ENCODE data around the gene GOLT1A.
"Not testable (repeated sequence)": the region's sequence is repeated elsewhere in the genome, so short reads cannot be mapped to it uniquely, and the experiment has no call there.

Gene GOLT1A

GRCh38 chr1:204249736-204250427 lies 36.1 kb upstream of the GOLT1A start:
- FAIRE-seq (no peak), DNase-seq (ENCODE audit: insufficient read length, low spot score) (no peak)

- DNase-seq (ENCODE audit: insufficient read length, low spot score) (no peak), FAIRE-seq (no peak)
Observed at GRCh38 chr1:204248954-204249353, 35.2 kb upstream of the GOLT1A start.

GRCh38 chr1:204246876-204247275 lies 33.1 kb upstream of the GOLT1A start:
- FAIRE-seq: no peak
- no peak for DNase-seq (ENCODE audit: insufficient read length, low spot score)

DNA sequence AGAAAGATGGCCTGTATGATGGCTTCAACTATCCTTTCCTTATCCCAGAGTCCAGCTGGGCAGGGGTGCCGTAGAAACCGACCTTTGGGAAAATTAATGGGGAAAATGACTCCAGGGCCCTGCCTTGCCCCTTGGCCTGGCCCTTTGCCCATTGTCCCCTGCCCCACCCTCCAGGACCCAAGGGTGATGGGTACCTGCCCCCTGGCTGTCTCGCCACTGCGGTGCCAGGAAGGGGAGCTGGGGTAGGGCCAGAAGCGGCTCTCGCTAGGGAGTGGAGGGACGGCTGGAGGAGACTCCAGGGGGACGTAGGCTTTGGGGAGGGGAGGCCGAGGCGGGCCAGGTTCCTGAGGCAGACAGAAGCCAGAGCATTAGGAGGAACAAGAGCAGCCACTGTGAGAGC lies 29.1 kb upstream of the GOLT1A start:
- FAIRE-seq: no peak
- no peak for DNase-seq (ENCODE audit: insufficient read length, low spot score)

GRCh38 chr1:204241914-204242313 lies 28.1 kb upstream of the GOLT1A start:
- DNase-seq (ENCODE audit: insufficient read length, low spot score): no peak
- no peak for FAIRE-seq

- FAIRE-seq (no peak), DNase-seq (ENCODE audit: insufficient read length, low spot score) (no peak)
Observed at GRCh38 chr1:204241050-204241449, 27.3 kb upstream of the GOLT1A start.

DNA sequence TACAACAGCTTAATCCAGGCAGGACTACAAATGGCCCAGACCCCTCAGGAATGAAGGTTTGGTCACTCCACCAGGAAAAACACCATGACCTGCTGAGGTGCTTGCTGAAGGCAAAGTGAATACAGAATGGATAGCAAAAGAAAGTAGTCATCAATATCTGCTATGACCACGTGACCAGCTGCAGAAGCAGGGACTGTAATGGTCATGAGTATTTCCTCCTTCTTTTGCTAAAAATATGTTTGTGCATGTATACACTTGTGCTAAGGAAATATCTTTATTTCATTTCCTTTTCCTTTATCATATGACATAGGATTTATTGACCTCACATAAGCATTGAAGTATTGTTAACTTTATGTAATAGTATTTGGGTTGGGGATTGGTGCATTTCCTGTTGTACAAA lies 26.4 kb upstream of the GOLT1A start:
- DNase-seq (ENCODE audit: insufficient read length, low spot score) (no peak), FAIRE-seq (no peak)

DNA sequence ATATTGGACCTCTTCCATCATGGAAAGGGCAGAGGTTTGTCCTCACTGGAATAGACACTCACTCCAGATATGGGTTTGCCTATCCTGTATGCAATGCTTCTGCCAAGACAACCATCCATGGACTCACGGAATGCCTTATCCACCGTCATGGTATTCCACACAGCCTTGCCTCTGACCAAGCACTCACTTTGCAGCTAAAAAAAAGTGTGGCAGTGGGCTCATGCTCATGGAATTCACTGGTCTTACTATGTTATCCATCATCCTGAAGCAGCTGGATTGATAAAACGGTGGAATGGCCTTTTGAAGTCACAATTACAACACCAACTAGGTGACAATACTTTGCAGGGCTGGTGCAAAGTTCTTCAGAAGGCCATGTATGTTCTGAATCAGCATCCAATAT lies 25.6 kb upstream of the GOLT1A start:
- not testable (repeated sequence) for FAIRE-seq; DNase-seq (ENCODE audit: insufficient read length, low spot score)

GRCh38 chr1:204238520-204238919 lies 24.7 kb upstream of the GOLT1A start:
- not testable (repeated sequence) for DNase-seq (ENCODE audit: insufficient read length, low spot score); FAIRE-seq

DNA sequence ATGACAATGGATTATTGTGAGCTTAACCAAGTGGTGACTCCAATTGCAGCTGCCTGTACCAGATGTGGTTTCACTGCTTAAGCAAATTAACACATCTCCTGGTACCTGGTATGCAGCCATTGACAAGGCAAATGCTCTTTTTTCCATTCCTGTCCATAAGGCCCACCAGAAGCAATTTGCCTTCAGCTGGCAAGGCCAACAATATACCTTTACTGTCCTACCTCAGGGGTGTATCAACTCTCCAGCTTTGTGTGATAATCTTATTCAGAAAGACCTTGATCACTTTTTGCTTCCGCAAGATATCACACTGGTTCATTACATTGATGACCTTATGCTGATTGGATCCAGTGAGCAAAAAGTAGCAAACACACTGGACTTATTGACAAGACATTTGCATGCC lies 23.7 kb upstream of the GOLT1A start:
- FAIRE-seq; DNase-seq (ENCODE audit: insufficient read length, low spot score): not testable (repeated sequence)

GRCh38 chr1:204232526-204232925 lies 18.7 kb upstream of the GOLT1A start:
- DNase-seq (ENCODE audit: insufficient read length, low spot score): no peak
- FAIRE-seq: no peak

DNA sequence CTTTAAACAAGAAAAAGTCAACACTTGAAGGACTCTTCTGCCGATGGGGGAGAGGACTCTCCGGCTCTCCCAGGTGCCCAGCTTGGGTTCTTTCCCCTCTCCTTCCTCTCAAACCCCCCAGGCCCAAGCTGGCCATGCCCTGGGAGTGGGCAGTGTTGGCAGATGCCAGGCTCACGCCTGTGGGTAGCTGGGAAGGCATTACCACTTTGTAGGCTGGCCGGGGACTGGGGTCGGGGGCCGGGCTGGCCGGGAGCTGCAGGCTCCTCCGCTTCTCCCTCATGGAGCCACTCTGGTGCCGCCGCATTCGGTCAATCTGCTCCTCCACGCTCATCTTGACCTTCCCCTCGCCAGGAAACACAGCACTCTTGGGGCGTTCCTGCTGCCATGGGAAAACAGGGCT lies 16.4 kb upstream of the GOLT1A start:
- no peak for FAIRE-seq
- DNase-seq (ENCODE audit: insufficient read length, low spot score): no peak

- DNase-seq (ENCODE audit: insufficient read length, low spot score) (no peak), FAIRE-seq (no peak)
Observed at GRCh38 chr1:204228896-204229295, 15.1 kb upstream of the GOLT1A start.

DNA sequence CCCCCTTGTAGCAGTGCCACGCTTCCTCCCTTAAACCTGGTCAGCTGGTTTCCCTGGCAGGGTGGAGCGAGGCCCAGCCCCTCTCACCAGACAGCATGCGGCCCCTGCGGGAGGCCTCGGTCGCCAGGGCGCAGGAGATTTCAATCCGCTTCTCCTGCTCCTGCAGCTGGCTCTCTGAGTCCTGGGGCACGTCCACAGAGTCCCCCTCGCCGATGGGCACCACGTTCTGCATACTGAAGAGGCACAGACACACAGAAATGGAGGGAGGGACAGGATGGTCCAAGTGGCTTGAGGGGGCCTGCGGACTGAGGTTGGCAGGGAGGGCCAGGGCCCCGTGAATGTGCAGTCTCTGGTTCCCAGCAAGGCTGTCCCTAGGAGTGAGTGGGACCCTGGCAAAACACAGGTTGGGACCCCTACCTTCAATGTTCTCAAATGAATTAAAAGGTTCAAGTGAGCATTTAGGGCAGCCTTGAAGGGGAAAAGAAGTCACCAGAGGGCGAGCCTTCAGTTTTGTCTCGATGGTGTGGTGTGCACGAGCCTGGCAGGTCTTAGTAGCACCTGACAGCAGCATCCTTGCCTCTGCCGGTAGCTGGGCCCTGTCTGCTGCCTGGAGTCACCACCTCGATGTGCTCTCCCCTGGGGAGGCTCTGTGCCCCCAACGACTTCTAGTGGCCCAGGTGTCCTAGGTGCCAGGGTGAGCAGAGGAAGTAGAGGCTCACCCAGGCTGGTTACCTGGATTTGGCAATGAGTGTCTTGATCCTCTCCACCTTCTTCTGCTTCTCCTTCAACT lies 14.4 kb upstream of the GOLT1A start:
- FAIRE-seq (no peak), DNase-seq (ENCODE audit: insufficient read length, low spot score) (no peak)

GRCh38 chr1:204227351-204227750 lies 13.6 kb upstream of the GOLT1A start:
- no peak for FAIRE-seq
- DNase-seq (ENCODE audit: insufficient read length, low spot score): no peak

DNA sequence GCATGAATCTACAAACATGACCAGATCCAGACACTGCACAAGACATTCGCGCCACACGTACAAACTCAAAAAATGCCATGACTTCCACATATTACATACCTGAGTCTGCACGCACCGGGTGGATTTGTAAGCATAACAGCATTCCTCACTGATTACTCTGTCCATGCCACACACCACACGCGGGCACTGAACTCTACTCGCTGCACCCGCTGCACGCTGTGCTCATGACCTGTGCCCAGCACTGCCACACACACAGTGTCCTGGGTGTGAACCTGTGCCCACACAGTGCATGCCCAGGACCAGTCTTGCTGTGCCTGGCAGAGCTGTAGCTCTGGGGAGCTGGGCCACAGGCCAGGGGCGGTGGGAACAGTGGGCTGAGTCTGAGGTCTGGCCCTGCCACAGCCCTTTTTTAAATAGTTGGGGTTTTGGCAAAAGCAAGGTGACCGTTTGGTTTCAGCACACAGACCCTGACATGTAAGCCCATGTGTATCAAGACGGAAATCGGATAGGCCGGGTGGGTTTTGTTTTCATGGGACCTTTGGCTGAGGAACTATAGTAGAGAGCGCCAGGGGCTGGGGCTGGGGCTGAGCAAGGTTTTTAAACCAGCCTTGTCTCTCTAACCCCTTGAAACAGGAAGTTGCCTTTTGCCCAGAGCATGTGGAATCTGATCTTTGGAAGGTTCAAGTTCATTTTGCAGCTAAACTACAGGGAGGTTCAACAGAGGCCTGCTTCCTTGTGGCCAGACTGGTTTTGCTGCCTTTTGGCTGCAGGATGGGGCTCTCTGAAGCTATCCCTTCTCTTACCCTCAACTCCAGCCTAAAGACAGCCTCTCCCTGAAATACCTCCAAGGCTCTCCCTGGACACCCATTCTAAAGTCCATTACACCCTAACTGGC lies 12.3 kb upstream of the GOLT1A start:
- DNase-seq (ENCODE audit: insufficient read length, low spot score): no peak
- no peak for FAIRE-seq

- no peak for DNase-seq (ENCODE audit: insufficient read length, low spot score)
- no peak for FAIRE-seq
Observed at GRCh38 chr1:204224655-204225054, 10.9 kb upstream of the GOLT1A start.

- FAIRE-seq: no peak
- DNase-seq (ENCODE audit: insufficient read length, low spot score): no peak
Observed at GRCh38 chr1:204223129-204223860, 9.5 kb upstream of the GOLT1A start.

- FAIRE-seq: no peak
Observed at GRCh38 chr1:204222764-204223055, 8.9 kb upstream of the GOLT1A start.

GRCh38 chr1:204222006-204222763 lies 8.4 kb upstream of the GOLT1A start:
- no peak for FAIRE-seq
- no peak for DNase-seq (ENCODE audit: insufficient read length, low spot score)

More at GRCh38 chr1:204222764-204223055, 8.9 kb upstream of the GOLT1A start:
- DNase-seq (ENCODE audit: insufficient read length, low spot score): no peak

All from GM19239 (cell line).